Posterior cingulate gyrus (tissue), 11 donors: ENCODE data around the gene AFF3.

Experiments
- DNase-seq, 10 donors: peaks; one replicate each; pipeline versions ENCODE4 v3.0.0 to v3.0.0-alpha.2; 2020 to 2021; ENCODE audit warnings: mixed read lengths in 3 of 10
- intact Hi-C: fragments of 100-400 bp; cut with DNase I; formaldehyde crosslinking; loops from one replicate; pipeline ENCODE4 v1.15.1; 2023

Gene AFF3

DNA sequence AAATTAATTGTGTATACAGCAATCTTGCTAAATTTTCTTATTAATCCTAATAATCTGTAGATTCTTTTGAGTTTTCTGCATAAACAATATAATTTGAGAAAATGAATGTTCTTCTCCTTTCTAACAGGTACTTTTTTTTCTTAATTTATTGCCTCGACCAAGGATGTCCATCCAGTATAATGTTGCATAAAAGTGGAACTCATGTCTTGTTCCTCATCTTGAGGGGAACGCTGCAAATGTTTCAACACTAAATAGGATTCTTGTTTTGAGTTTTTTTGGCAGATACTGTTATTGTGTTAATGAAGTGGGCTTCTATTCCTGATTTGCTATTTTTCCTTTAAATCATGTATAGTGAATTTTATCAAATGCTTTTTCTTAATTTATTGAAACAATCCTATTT is 408.2 kb downstream of the AFF3 start:
- intact Hi-C loops: no loop called here
- DNase-seq: no peak

DNA sequence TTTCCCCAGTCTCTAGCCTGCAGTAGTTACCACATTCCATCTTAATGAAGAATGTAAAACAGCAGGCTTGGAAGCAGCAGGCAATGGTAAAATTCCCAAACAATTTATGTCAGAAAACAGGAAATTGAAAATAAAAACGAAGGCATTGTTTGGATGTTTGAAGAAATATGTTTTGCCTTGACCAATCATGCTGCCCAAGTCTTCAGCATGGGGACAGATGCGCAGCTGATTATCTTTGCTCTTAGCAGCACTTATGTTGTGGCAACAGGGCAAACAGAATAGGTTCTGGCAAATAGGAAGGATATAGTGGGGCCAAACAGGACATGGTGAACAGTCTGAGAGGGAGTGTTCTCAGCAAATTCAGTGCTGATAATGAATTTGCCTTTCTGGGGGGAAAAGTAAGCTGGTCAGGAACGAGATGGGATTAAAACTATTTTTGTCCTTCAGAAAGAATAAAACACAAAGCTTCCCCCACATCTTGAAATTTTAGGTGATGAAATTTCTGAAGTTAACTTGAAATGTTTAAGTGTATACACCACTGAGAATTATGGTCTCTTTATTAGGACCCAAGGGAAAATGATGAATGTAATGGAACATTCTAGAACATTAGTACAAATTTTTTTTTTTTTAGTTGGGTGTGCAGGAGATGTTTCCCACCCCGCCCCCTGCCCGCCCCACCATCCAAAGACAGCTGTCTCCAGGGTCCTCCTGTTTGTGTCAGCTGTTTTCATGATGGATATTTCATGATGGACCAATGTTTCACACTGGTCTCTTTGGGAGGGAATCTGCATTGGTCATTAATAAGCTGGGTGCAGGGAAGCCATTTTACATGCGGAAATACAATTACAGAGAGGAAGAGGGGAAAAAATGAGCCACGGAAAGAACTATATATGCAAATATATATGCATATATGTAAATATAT is 413.0 kb downstream of the AFF3 start:
- no peak for DNase-seq
- intact Hi-C loops: loop anchor here (5.0 kb wide), 1 partner anchor 528 kb away; no protein-coding TSS in a partner anchor

DNA sequence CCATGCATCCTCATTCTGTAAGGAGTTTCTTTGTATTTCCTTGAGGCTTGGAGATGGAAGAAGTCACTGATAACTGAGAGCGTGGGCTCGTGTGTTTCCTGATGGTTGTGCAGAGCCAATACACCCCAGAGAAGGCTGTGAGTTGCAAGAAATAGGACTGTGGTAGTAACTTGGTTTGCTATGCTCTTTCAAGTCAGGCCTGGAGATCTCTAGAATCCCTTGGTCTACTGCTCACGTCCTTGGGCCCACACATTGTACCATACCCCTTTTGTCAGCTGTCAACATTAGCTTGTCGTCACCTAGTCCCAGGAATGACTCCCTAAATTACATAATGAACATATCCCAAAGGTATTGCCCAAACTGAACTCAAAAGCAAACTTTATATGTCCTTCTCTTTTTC is 414.2 kb downstream of the AFF3 start:
- intact Hi-C loops: loop anchor here (5.0 kb wide), 1 partner anchor 529 kb away; no protein-coding TSS in a partner anchor

DNA sequence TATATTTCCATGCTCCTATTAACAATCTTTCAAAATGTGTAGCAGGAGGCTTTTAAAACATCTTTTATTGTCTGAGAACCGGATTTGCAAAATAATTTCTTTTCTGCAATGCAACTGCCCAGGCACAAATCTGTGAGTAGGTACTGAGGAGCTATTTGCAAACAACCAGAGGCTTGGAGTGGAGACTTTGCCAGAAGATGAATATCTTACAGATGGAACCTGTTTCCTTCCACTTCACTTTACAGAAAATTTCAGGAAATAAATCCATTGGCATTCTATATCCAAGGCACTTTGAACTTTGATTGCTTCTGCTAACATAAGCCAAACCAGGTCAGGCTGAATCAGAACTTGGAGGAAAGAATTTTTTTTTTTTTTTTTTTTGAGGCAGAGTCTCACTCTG is 415.2 kb downstream of the AFF3 start:
- intact Hi-C loops: loop anchor here (5.0 kb wide), 1 partner anchor 530 kb away; no protein-coding TSS in a partner anchor
- DNase-seq: no peak

More for the DNA sequence above, 414.2 kb downstream of the AFF3 start:
- no peak for DNase-seq

DNA sequence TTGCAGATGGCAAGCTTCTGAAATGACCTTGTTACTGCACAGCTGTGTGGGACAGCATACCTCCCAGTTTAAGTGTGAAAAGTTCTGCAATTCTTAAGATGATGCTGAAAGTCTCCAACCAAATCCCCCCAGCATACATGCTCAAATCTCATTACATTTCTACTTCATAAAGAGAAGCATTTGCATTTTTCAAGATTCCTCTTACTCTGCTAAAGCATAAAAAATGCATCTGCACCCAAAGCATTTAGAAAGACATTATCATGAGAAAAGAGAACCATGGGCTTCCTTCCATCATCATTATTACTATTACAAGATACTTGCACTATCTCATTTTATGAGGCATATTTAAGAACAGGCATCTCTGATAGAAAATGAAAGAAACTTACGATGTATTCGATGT is 415.7 kb downstream of the AFF3 start:
- intact Hi-C loops: loop anchor here (5.0 kb wide), 1 partner anchor 531 kb away; no protein-coding TSS in a partner anchor
- DNase-seq: no peak

DNA sequence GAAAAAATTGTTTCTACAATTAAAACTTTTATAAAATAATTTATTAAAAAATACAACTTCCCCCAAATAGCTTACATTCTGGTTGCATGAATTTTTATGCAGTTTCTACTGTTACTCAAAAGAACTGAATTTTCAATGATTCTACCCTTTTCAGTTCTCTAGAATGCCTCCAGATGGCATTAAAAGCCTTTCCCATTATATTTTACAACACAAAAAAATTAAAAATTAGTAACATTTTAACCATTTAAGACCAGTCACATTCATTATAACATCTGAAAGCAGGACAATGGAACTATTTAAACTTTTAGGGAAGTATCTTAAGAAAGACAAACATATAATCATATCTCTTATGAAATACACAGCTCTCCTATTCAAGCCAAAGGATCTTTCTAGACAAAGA is 416.6 kb downstream of the AFF3 start:
- intact Hi-C loops: loop anchor here (5.0 kb wide), 1 partner anchor 531 kb away; no protein-coding TSS in a partner anchor
- DNase-seq: no peak

DNA sequence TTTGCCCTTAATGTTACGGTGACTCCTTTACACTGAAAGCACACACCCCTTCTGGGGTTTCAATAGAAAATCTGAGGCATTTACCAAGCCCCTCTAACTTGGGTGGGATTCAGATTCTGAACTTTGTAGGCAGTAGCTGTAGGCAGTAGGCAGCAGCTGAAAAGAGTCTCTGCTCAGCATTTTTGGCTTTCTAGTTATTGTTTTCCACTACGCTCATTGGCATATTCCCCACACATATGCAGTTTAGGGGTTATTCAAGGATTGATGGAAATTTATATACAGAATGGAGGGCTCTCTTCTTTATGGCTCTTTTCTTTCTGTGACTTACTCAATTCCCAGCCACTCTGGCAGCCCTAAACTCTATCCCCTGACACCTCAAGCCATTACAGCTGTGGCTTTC is 419.9 kb downstream of the AFF3 start:
- intact Hi-C loops: no loop called here

DNA sequence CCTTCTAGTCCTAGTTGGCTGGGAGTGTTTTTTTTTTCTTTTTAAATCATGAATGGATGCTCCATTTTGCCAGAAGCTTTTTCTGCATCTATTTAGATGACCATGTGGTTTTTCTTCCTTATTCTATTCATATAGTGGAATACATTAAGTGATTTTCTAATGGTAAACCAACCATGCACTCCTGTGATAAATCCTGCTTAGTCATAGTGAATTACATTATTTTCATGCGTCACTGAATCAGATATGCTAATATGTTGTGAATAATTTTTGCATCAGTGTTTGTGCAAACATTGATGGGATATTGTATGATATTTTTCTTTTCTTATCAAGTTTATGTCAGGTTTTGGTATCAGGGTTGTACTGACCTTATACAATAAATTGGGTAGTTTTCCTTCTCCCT is 423.3 kb downstream of the AFF3 start:
- intact Hi-C loops: no loop called here
- no peak for DNase-seq

More for the DNA sequence above, 419.9 kb downstream of the AFF3 start:
- DNase-seq: no peak

DNA sequence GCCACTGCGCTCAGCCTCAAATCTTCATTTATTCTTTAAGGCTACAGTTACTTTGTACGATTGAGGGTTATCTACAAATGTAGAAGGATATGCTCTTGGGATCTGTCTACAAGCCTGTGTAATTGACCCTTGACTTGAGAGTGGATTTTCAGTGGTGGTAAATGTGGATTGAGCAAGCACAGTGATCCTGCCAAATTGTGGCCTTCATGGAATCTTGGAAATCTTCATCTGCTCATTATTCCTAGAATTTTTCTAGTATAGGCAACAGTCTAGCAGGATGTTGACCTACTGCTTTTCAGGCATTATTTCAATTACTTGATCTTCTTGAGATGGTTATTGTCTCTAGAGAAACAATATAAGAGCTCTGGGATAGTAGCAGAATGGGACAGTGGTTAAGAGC is 426.4 kb downstream of the AFF3 start:
- no peak for DNase-seq
- intact Hi-C loops: no loop called here

DNA sequence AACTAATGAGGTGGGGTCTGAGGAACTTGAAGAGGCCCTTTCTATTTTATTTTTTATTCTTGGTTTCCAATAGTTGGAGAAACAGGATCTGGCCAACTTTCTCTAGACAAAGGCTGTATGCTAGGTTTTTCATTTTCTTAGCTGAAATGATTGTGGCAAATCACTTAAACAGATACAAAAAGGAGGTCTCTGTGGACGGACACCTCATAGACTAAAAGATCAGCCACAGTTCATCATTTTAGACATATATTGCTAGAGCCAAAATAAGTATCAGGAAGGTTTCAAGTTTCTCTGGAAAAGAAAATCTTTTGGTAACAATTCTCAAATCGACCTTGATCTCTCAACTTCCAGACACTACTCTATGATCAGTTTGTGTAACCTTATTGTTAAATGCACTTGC is 428.0 kb downstream of the AFF3 start:
- DNase-seq: no peak
- intact Hi-C loops: no loop called here

DNA sequence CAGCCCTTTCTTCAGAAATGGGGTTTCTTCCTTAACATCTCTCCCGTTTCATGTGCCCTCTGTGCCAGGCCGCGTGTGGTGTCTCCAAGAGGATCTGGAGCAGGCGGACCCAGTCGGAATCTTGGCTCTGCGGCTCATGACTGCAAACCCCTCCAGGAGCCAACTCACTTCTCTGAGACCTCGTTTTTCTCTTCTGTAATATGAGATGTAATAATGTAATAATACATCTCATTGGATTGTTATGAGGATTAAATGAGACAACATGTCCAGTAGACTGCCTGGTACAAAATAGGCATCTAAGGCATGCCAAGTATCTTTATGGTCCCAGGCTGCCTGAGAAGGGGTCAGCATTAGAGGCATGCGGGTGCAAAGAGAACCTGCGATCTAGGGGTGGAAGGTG is 431.2 kb downstream of the AFF3 start:
- no peak for DNase-seq
- intact Hi-C loops: no loop called here

DNA sequence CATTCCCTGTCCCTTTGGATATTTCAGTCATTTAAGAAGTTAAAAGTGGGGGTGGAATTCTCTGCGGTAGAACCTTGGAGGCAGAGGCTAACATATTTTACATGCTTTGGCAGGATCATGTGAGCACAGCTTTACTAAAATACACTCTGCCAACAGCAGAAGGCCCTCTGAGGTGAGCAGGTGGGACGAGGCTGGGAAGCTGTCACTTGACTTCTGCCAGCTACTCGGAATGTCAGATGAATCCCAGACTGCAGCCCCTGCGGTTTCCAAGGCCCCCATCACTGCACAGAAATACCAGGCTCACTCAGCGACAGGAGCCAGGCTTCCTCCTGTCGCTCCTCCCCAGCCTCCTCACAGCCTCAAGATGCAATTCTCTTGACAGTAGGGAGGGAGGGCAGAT is 431.7 kb downstream of the AFF3 start:
- intact Hi-C loops: no loop called here
- DNase-seq: peak in 2 of 10 donors; percentile 6 to 77

DNA sequence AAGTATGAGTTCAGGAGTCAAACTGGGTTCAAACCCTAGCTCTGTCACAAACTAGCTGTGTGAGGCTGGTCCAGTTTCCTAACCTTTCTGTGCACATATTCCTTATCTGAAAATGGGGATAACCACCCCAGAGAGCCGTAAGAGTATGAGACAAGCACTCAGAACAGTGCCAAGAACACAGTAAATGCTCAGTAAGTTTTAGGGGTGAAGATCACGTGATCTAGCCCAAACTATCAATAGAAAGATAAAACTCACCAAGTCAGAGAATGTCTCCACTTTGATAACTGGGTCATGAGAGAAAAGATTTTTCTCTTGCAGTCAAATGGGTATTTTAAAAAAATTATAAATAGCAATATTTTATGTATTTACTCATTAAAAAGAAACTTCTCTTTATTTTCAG is 433.2 kb downstream of the AFF3 start:
- DNase-seq: no peak
- intact Hi-C loops: no loop called here

DNA sequence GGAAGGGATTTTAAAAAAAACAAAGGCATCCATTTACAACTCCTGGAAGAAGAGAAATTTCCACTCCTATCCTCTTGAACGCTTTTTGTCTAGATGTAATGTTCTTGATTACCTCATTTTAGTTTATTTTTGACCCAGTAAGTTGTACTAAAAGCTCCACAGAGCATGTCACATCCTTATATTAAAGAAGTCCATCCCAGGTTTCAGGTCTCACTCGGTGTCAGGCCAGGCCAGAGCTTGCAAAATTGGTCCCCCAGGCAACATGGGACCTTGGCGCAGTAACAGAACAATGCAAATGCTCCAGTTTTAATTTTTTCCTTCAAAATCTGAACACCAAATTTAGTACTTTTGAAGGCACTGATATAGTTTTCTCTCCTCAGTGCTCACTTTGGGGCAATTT is 434.2 kb downstream of the AFF3 start:
- intact Hi-C loops: no loop called here
- DNase-seq: no peak

DNA sequence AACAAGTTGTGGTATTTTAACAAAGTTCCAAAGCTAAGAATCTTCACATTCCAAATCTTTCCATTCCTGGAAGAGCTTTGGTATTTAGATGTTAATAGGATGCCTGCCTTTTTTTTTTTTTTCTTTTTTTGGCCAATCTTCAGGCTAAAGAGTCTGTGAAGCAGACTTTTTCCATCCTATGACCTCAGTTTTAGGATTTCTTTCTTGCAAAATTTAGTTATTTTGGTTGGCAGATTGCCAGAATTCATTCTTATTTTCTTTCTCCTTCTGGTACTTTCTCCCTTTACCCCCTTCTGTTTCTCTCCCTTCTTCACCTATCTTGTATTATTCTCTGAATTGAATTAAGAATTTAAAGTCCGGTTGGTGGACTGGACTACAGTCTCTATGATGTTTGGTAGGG is 434.8 kb downstream of the AFF3 start:
- intact Hi-C loops: no loop called here
- no peak for DNase-seq

DNA sequence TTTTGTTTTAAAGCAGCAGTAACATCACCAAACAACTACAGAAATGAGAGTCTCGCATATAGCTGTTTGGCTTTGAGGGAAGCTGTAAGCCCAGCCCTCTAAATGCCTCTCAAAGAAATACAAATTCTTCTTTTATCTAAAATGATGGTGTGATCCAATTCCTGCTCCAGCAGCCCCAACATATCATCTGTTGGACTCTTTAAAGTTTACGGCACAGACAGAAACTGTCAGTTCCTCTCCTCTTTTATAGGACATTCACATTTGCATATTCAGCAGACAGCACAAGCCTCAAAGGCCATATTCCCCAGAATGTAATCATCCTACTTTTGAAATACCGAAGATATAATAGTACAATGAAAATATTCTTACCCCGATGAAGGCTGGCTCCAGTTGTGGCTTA is 435.7 kb downstream of the AFF3 start:
- intact Hi-C loops: no loop called here
- DNase-seq: no peak

DNA sequence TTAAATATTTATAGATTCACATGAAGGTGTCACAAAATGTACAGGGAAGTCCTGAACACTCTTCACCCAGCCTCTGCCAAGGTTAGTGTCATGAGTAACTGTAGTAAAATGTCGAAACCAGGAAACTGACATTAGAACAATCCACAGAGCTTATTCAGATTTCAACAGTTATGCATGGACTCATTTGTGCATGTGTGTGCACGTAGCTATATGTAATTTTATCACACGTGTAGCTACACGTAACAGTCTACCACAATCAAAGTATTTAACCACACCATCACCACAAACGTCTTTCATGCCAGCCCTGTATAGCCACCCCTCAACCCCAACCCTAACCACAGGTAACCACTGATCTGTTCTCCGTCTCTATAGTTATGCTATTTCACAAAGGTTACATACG is 440.9 kb downstream of the AFF3 start:
- DNase-seq: no peak

DNA sequence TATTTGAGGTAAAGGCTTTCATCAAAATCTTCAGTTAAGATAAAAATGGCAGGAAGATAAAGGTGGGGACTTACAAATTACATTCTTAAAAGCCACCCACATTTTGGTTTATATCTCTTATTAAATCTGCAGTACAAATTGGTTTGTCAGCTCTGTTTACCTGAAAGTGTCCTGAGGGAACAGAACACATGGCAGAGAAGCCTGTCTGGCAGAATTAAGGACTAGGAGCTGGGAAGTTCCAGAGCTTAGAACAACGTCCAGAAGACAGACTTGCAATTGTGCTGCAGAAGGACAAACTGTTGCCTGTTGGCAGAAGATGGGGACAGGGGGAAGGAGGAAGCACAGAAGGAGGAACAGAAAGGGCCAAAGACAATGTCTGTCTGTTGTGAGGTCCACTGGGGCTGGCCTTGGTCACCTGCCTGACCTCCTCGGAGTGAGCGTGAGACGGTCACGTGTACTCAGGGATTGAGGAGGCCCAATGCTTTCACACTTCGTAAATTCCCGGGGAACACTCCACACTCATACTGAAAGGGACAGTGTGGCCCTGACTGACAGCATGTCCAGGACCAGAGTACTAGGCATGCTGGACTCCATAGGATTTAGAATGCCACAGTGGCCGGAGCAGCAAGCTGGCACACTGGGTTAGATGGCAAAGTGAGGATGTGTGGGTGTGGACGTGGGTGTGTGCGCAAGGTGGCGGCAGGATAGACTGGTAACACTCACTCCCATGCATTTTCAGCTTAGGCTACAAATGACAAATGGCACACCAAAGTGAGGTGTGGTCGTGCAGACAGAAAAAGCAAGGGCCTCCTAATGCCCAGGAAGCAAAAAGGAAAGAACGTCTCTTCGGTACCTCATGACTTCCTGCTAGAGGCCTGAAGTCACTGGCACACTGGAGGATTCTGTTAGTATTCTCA is 441.6 kb downstream of the AFF3 start:
- no peak for DNase-seq
- intact Hi-C loops: no loop called here

More for the DNA sequence above, 440.9 kb downstream of the AFF3 start:
- intact Hi-C loops: no loop called here

DNA sequence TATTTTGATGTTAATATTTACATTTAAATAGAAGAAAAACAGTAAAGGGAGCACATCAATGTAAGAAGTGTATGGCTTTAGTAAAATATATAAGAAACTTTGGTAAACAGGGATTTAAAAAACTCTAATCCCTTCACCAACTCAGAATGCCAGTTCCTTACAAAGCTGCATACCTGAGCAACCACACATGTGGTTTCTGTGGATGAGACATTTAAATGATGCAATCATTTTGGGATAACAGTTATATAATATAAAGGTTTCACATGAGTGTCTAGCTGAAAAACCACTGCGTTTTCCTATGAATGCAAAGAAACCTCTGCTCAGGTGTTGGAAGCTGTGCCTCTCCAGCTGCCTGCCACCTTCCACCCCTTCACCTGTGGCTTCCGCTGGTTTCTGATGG is 443.5 kb downstream of the AFF3 start:
- intact Hi-C loops: no loop called here

DNA sequence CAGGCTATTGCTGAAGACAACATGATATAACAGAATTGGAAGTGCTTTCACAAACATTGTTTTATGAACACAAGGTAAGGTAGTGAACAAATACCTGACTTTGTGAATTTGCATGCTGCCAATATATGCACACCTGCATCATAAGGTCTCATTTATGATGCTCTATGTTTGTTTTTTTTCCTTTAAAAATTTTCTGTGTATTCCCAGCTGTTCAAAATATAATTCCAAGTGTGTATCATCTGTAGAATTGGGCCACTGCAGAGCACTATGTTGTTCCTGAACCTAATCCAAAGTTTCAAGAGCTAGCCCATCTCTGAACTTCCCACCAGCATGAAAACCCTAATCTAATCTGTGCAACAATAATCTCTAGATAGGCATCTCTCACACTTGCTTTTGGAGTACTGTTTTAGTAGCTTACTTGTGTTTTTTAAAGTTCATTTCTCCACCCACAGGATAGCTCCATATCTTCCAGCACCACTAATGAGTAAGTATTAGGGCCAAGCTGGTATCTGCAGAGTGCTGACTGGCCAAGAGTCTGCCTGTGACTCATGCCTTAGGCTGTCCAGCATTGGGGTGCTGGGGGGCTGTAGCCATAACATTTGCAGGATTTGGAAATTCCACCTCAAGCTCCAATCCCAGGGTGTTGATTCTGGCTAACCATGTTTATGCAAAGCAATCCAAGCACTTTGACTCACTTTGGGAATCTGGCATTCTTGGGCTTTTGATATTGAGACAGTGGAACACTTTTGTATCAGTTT is 444.4 kb downstream of the AFF3 start:
- no peak for DNase-seq
- intact Hi-C loops: no loop called here

More for the DNA sequence above, 443.5 kb downstream of the AFF3 start:
- no peak for DNase-seq

DNA sequence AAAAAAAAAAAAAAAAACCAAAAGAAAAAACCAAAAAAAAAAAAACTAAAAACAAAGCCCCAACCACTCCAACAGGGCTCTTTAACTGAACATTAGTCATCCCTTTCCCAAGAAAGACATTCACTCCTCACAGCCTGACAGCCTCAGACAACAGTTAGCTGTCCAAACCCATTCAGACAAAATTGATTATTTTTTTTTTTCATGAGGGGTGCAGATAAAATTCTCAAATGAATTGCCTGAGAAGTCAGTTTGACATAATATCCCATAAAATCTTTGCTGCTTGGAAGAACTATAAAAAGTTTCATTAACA is 446.5 kb downstream of the AFF3 start:
- DNase-seq: no peak
- intact Hi-C loops: no loop called here
